GM12801 (cell line): ENCODE results near the gene USP4.

ENCODE experiments used
- TF ChIP-seq, protein P1 (sequence below): IDR thresholded peaks from one replicate; pipeline ENCODE4 v1.5.1; 2011; ENCODE audit warnings: control low read depth; ENCODE audit not compliant: insufficient read length; ENCODE audit errors: extremely low read depth

USP4 gene

DNA sequence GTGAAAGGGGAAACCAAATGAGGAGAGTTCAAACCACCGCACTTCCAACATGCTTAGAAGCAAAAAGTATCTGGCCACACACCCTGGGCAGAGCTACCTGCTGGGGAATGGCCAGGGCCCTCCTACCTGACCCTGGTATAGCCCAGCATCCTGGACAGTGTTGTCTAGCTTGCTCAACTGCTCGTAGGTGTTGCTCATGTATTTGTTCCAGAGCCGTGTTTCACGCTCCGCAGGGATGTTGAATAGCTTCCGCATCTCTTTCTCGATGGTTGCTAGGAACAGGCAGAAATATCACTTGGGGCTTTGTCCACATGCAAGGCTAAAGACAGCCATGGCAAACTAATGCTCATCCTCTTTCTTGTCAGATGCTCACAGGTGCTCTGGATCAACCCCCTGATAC lies 15.1 kb downstream of the USP4 start:
- TF ChIP-seq, protein P1, sequence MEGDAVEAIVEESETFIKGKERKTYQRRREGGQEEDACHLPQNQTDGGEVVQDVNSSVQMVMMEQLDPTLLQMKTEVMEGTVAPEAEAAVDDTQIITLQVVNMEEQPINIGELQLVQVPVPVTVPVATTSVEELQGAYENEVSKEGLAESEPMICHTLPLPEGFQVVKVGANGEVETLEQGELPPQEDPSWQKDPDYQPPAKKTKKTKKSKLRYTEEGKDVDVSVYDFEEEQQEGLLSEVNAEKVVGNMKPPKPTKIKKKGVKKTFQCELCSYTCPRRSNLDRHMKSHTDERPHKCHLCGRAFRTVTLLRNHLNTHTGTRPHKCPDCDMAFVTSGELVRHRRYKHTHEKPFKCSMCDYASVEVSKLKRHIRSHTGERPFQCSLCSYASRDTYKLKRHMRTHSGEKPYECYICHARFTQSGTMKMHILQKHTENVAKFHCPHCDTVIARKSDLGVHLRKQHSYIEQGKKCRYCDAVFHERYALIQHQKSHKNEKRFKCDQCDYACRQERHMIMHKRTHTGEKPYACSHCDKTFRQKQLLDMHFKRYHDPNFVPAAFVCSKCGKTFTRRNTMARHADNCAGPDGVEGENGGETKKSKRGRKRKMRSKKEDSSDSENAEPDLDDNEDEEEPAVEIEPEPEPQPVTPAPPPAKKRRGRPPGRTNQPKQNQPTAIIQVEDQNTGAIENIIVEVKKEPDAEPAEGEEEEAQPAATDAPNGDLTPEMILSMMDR = no peak

GRCh38 chr3:49316696-49317457 lies 23.0 kb downstream of the USP4 start:
- TF ChIP-seq, protein P1 = no peak

- TF ChIP-seq, protein P1 = no peak
Measured at GRCh38 chr3:49313896-49314688, 25.8 kb downstream of the USP4 start.

- TF ChIP-seq, protein P1 = no peak
Measured at GRCh38 chr3:49311283-49311682, 28.6 kb downstream of the USP4 start.

- TF ChIP-seq, protein P1 = no peak
Measured at GRCh38 chr3:49310677-49311076, 29.2 kb downstream of the USP4 start.

- TF ChIP-seq, protein P1 = no peak
Measured at GRCh38 chr3:49305608-49306007, 34.2 kb downstream of the USP4 start.

GRCh38 chr3:49302613-49303012 lies 37.2 kb downstream of the USP4 start:
- TF ChIP-seq, protein P1 = no peak
